HG03103 (cell line): Measurements from ENCODE around the gene NDUFS8.

Source experiments
- ATAC-seq: cut with Tn5 transposase; IDR thresholded peaks from one replicate; pipeline ENCODE4 v1.9.1; 2021; ENCODE audit warnings: low read depth; ENCODE audit not compliant: unreplicated experiment

Gene NDUFS8

DNA sequence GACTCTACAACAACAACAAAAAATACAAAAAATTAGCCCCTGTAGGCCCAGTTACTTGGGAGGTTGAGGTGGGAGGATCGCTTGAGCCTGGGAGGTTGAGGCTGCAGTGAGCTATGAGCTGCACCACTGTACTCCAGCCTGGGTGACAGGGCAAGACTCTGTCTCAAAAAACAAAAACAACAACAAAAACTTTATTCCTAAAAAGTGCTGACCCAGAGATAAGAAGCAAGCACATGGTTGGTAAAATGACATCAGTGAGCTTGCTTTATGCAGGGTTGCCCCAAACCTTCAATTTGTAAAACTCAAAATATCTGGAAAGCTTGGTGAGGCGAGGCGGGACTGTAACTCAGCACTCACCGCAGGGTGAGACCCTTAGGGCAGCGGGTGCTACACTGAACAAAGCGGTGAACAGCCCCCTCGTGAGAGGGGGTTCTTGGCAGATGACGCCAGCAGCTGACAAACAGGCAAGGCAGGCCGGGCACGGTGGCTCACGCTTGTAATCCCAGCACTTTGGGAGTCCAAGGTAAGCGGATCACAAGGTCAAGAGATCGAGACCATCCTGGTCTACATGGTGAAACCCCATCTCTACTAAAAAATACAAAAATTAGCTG, 4.9 kb downstream of the NDUFS8 start:
- ATAC-seq: no peak

DNA sequence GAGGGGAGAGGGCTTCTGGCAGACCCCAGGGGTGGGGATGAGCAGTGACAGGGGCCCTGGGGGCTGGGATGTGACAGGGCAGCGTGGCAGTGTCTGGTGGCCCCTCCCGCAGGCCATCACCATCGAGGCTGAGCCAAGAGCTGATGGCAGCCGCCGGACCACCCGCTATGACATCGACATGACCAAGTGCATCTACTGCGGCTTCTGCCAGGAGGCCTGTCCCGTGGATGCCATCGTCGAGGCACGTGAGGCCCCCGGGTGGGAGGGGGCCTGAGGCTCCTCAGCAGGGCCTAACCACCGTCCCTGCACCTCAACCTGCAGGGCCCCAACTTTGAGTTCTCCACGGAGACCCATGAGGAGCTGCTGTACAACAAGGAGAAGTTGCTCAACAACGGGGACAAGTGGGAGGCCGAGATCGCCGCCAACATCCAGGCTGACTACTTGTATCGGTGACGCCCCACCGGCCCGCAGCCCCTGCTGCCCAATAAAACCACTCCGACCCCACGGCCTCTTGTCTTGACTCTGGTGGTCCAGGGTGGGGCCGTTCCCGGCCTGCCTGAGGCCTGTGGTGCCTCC, 5.7 kb downstream of the NDUFS8 start:
- ATAC-seq: no peak

DNA sequence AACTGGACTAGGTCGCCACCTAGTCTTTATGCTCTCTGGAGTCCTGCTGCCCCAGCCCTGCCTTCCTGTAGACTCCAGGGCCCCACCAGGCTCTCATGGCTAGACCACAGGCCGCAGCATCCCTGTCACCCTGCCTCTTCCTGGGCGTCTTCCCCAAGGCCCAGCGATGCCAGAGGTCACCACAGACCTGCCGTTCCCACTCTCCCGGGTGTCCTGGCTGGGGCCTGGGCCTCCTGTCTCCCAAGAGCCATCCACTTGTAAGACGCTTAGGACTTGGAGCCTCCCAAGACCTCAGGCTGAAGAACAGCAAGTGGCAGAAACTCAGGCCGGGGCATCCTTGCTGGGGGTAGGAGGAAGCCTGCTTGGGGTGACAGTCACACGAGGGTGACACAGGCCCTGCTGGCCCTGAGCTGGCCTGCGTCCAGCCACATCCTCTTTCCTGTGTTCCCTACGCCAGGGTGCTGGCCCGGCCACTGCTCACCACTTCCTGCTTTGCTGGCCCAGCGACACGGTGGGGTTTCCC, 6.3 kb downstream of the NDUFS8 start:
- ATAC-seq: no peak

DNA sequence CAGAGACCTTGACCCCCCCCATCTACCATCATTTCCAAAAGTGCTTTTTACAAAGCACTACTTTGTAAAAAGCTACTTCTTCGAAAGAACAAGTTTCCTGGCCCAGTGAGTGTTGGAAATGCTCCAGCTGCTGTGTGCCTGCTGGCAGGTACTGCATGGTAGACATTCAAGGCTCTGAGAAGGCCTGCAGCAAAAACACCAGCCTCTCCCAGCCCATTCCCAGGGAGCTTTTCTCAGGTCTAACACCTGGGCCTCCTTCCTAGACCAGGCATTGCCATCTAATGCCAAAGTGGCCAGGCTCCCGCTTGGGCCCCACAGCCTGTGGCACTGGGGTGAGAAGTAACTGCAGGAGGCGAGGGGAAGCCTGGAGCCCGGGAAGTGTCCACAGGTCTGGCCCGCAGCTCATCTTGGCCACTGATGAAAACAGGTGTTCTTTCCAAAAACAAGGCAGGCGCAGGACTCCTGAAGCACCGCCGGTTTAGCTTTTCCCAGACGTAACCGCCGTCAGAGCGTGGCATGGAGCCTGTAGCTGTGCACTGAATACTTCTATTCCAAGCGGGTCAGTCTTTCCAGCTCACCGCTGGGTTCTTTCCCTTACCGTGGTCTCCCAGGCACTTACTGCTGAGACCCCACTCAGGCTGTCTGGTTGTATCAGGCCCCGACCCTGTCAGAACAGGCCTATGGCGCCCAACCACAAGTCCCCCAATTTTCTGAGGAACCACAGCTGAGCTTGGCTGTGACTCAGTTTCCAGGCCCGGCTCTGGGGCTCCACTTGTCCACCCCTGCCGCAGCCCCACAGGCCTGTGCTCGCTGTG, 7.1 kb downstream of the NDUFS8 start:
- no peak for ATAC-seq

DNA sequence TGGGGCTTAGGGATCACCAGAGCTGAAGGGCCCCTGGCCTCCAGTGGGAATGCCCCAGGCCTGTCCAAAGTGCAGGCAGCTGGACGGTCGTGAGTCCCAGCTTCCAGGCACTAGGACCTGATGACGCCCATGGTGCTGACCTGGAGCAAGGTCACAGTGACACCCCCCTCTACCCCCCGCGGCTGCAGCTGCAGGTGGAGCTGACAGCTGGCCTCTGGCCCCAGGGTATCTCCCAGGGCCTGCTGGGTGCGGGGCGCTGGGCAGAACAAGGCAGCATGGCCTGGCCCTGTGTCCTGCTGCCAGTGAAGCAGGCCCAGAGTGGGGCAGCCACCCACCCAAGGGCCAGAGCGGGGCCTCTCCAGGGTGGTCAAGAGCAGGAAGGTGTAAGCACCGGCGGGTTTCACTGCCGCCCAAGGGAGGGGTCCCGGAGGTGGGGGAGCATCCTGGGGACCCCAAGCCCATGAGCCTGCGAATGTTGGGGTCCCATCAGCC, 7.8 kb downstream of the NDUFS8 start:
- ATAC-seq: no peak

DNA sequence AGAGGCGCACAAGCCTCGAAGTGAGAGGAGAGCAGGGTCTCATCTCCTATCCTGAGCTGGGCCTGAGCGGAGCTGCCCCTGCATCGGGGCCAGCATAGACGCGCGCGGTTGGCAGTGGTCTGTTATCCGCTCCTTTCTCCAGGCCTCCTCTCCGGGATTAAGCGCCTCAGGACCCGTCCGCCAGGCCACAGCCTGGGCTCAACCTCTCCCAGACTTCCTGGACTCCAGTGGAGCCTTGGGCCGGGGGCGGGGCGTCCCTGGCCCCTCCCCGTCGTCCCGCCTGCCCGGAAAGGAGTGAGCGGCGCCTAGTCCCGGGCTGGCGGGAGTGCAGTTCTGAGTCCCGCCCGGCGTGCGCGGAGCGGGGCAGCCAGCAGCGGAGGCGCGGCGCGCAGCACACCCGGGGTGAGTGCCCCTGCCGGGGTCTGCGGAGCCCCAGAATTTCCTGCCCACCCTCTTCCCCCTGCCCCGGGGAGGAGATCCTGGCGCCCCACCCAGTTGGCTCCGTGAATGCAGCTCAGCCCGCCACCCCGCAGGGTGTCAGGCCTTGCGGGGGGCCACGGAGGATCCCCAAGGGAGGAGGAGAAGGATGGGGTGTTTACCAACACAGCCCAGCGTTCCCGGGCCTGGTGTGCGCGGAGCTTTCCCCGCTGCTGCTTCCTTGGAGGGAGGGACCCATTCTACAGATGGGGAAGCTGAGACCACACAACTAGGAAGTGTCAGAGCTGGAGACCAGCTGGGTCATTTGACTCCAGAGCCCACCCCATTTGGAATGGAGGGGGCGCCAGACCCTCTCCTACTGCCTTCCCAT, 8.4 kb downstream of the NDUFS8 start, which contains the start of gene TCIRG1:
Gene TCIRG1, plus strand, starts transcription at position 308 of the 808 bp plus-strand sequence. CDS start 2,247 bp downstream, outside the sequence.
- ATAC-seq: no peak

DNA sequence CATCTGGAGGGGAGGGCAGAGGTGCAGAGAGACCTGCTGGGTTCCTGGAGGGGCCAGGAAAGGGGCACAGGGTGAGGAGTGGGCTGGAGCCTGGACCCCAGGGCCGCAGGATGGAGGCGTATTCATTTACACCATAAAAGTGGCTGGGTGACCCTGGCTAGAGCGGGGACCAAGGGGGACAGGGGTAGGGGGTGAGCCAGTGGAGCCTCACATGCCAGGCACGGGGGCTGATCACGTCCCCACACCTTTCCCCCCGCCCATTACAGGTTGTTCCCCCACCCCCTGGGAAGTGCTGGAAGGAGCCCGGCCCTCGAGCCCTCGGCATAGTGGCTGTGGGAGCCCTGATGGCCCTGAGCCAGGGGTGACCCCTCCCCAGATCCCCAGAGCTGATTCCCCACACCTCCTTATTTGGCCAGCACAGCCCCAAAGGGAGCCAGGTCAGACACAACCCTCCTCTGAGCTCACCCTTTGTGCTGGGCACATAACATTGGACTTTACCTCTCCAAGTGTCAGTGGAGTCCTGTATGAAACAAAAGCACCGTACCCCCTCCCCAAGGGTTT, 9.1 kb downstream of the NDUFS8 start:
- ATAC-seq: no peak

DNA sequence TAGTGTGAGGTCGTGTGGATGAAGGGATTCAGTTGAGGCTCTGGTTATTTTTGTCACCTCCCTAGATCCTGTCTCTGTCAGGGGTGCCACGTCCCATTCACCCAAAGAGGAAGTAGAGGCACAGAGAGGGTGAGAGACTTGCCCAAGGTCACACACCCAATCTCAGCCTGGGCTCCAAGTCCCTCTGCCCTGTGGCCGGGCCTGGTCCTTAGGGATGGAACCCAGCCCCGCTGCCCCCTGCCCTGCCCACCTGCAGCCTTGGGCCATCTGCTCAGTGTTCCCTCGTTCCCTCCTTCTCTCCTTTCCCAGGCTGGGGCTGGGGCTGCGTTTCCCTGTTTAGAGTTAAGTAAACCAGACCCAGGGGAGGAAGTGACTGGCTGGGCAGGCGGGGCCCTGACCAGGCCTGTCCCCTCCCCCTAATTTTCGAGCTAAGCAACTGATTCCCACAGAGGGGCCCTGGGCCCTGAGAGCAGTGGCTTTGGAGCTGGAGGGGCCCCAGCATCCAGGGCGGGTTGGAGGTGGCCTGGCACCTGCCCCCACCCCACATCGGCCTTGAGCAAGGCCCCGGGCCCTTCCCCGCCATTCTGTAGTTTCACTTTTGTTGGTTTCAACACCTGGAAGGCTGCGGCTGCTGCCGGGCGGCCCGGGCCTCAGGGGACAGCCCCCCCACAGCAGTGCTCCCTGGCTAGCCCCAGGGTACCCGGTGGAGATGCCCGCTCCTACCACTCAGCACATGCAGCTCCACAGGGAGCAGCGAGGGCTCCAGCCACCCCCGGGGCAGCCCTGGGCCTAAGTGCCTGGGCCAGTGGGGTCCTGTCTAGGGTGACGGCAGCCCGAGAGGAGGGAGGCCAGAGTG, 9.8 kb downstream of the NDUFS8 start:
- ATAC-seq: no peak

DNA sequence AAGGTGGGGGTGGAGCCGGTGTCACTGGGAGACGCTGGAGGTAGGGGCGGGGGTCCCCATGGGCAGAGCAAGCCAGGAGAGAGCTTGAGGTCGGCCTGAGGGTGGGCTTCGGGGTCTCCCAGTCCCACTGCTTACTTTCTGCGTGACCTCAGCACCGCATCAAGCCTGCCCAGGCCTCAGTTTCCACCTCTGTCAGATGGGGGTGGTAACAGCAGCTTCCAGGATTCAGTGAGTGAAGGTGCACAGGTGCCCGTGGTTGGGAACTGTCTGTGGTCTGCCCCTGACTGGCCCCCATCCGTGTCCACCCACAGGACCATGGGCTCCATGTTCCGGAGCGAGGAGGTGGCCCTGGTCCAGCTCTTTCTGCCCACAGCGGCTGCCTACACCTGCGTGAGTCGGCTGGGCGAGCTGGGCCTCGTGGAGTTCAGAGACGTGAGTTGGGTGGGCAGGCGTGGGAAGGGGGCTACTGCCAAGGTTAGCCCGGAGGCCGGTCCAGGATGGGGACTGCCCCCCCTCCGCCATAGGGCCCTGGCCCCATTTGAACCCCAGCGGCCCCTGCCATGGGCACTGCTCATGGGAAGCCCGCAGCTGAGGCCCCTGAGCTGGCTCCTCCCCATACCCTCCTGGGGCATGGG, 10.6 kb downstream of the NDUFS8 start:
- no peak for ATAC-seq

DNA sequence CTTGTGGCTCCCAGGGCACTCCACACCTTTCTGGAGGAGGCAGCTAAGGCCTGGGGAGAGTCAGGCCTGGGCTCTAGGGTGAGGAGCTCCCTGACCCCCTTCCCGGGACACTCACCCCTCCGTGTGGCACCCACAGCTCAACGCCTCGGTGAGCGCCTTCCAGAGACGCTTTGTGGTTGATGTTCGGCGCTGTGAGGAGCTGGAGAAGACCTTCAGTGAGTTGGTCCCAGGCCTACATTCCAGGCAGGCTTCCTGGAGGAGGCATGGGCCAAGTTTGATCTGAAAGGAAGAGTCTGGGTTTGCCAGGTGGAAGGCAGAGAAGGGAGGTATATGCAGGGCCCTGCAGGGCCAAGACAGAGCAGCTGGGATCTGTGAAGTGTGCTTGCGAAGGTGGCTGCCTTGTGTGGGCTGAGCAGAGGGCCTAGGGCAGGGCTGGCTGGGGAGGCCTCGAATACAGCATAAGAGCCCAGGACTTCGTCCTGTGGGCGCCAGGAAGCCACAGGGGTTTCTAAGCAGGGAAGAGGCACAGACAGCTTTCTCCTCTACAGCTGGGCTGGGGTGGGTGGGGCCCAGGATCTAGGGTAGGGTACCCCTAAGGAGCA, 11.2 kb downstream of the NDUFS8 start:
- no peak for ATAC-seq

DNA sequence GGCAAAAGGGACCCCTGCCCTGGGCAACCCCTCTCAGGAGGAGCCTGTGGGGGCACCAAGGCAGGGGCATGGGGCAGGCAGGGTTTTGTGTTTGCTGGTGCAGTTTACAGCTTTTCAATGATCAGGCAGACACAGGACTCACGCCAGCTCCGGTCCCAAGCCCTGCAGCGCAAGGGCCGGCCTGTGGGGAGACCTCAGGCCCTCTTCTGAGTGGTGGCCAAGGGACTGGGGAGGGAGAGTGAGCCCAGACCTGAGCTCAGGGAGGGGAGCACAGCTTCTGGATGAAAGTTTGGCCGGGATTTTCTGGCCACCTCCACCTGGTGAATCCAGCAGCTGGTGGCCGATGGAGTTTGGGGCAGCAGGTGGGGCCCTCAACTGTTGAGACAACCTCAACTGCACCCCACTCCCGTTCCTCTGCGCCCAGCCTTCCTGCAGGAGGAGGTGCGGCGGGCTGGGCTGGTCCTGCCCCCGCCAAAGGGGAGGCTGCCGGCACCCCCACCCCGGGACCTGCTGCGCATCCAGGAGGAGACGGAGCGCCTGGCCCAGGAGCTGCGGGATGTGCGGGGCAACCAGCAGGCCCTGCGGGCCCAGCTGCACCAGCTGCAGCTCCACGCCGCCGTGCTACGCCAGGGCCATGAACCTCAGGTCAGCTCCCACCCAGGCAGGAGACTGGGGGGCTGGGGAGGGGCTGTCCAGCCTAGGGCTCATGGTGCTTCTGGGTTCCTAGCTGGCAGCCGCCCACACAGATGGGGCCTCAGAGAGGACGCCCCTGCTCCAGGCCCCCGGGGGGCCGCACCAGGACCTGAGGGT, 11.9 kb downstream of the NDUFS8 start:
- no peak for ATAC-seq

DNA sequence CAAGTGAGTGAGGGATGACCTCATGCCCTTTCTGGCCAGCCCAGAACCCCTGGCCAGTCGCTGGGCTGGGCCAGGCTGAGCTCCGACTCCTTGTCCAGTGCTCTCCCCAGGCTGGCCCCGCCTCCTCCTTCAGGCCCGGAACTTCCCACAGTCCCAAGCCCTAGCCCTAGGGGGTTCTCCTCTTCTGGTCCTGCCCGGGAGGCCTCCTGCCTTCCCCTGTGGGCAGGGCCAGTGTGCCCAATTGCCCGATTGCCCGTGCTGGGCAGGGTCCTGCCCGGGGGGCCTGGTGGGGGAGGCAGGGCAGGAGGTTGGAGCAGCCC, 12.5 kb downstream of the NDUFS8 start:
- no peak for ATAC-seq

DNA sequence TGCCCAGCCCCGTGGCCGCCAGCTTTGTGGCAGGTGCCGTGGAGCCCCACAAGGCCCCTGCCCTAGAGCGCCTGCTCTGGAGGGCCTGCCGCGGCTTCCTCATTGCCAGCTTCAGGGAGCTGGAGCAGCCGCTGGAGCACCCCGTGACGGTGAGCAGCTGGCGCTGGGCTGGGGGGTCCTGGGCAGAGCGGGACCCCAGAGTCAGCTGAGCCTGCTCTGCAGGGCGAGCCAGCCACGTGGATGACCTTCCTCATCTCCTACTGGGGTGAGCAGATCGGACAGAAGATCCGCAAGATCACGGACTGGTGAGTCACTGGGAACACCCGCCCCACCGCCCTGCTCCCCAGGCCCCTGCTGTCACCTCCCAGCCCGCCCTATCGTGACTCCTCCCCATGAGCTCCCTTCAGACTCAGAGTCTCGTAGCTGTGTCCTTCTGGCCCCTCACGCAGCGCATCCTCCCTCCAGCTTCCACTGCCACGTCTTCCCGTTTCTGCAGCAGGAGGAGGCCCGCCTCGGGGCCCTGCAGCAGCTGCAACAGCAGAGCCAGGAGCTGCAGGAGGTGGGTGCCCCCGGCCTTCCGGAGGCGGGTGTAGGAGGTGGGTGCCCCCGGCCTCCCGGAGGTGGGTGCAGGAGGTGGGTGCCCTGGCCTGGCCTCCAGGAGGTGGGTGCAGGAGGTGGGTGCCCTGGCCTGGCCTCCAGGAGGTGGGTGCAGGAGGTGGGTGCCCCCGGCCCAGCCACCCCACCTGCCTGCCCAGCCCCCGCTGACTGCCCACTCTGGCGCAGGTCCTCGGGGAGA, 13.1 kb downstream of the NDUFS8 start:
- ATAC-seq: no peak

DNA sequence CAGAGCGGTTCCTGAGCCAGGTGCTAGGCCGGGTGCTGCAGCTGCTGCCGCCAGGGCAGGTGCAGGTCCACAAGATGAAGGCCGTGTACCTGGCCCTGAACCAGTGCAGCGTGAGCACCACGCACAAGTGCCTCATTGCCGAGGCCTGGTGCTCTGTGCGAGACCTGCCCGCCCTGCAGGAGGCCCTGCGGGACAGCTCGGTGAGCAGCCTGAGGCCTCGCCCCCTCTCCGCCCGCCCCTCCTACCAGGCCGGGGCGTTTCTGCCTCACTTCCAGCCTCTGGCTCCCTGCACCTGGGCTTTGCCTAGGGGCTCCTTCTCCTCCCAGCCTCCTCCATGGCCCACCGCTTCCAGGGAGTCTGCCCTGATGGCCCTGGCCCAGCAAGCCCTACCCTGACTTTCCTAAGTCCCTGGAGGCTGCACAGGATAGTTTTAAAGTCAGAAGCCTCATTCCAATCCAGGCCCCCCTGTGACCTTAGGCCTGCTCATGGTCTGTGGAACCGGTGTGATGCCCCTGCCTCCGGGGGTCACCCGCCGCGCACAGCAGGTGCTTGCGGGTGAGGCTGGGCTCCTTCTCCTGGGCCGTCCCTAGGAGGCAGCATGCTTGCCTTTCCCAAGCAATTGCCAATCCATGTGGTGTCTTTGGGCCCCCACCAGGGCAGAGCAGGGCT, 13.8 kb downstream of the NDUFS8 start:
- no peak for ATAC-seq

DNA sequence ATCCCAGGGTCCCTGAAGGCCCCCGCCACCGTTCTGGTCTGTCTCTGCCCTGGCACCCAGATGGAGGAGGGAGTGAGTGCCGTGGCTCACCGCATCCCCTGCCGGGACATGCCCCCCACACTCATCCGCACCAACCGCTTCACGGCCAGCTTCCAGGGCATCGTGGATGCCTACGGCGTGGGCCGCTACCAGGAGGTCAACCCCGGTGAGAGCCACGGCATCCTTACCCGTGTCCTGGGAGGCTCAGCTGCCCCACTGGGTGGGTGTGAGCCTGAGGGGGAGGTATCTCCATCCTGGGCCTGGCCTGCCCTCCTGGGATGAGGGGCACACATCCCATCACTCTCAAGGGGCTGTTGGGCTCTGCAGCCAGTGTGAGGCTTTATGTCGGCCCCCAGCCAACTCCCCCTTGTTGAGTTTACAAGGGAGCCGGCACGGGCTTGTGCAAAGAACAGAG, 14.4 kb downstream of the NDUFS8 start:
- no peak for ATAC-seq
